Measurements from ENCODE around the gene GOLGA6L22.
"Not testable (repeated sequence)": the region's sequence is repeated elsewhere in the genome, so short reads cannot be mapped to it uniquely, and the experiment has no call there.

GOLGA6L22 gene, protein sequence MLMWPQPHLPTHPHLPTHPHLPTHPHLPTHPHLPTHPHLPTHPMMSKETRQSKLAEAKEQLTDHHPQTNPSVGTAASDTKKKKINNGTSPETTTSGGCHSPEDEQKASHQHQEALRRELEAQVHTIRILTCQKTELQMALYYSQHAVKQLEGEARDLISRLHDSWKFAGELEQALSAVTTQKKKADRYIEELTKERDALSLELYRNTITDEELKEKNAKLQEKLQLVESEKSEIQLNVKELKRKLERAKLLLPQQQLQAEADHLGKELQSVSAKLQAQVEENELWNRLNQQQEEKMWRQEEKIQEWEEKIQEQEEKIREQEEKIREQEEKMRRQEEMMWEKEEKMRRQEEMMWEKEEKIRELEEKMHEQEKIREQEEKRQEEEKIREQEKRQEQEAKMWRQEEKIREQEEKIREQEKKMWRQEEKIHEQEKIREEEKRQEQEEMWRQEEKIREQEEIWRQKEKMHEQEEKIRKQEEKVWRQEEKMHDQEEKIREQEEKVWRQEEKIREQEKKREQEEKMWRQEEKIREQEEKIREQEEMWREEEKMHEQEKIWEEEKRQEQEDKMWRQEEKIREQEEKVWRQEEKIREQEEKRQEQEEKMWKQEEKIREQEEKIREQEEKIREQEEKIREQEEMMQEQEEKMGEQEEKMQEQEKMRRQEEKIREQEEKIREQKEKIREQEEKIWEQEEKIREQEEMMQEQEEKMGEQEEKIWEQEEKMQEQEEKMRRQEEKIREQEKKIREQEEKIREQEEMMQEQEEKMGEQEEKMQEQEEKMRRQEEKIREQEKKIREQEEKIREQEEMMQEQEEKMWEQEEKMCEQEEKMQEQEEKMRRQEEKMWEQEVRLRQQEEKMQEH

DNA sequence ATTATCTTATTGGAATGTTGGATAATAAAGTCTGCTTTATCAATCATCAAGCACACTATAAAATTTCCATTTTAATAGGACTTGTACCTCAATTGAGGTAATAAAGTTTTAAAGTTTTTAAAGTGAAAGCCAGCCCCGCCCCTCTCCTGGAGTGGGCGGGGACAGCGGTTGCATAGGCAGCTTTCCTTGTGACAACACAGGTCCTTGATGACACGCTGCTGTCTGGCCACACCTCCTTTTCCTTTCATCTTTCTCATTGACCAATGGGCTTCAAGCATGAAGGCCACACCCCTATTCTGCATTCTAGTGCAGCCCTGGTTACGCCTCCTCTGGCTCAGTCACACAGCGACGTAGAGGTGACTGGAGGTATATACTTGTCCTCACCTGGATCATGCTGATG, at the start of gene GOLGA6L22:
Gene GOLGA6L22, plus strand, starts transcription at position 301 of the 400 bp plus-strand sequence. Its CDS starts 91 bp downstream, at position 392.
- not testable (repeated sequence) for H3K9me3 ChIP-seq (ENCODE audit: control insufficient read depth in 2 of 2, low read length in 2 of 2); H3K27ac ChIP-seq (ENCODE audit: low read depth in 2 of 2, low read length in 2 of 2); H3K4me1 ChIP-seq (ENCODE audit: control insufficient read depth in 2 of 2, insufficient read depth in 2 of 2, low read length in 2 of 2); H3K9ac ChIP-seq (ENCODE audit: low read depth in 1 of 2, low read length in 2 of 2); H3K27me3 ChIP-seq (ENCODE audit: control insufficient read depth in 2 of 2, insufficient read depth in 2 of 2, low read length in 2 of 2); H3K36me3 ChIP-seq (ENCODE audit: control insufficient read depth in 2 of 2, insufficient read depth in 2 of 2, low read length in 2 of 2); H3K4me3 ChIP-seq (ENCODE audit: low read length in 2 of 2)

DNA sequence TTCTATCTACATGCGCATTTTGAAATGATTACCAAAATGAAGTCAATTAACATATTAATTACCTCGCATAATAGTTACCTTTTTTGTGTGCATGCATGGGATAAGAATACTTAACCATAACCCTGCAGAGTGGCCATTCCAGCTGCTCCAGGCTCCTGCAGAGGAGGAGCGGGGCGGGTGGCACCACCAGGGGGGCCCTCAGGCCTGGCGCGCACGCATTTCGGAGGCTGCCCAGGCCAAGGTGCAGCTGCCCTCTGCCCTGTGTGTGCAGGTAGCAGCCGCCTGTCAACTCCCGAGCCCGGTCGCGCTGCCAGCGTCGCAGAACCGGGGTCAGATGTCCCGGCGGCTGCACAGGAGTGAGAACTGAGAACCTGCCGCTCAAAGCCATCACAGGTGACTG, 41.4 kb upstream of the GOLGA6L22 start:
- not testable (repeated sequence) for H3K4me3 ChIP-seq (ENCODE audit: low read length in 2 of 2); H3K27ac ChIP-seq (ENCODE audit: low read depth in 2 of 2, low read length in 2 of 2); H3K27me3 ChIP-seq (ENCODE audit: control insufficient read depth in 2 of 2, insufficient read depth in 2 of 2, low read length in 2 of 2); H3K9me3 ChIP-seq (ENCODE audit: control insufficient read depth in 2 of 2, low read length in 2 of 2); H3K4me1 ChIP-seq (ENCODE audit: control insufficient read depth in 2 of 2, insufficient read depth in 2 of 2, low read length in 2 of 2); H3K36me3 ChIP-seq (ENCODE audit: control insufficient read depth in 2 of 2, insufficient read depth in 2 of 2, low read length in 2 of 2); H3K9ac ChIP-seq (ENCODE audit: low read depth in 1 of 2, low read length in 2 of 2)

DNA sequence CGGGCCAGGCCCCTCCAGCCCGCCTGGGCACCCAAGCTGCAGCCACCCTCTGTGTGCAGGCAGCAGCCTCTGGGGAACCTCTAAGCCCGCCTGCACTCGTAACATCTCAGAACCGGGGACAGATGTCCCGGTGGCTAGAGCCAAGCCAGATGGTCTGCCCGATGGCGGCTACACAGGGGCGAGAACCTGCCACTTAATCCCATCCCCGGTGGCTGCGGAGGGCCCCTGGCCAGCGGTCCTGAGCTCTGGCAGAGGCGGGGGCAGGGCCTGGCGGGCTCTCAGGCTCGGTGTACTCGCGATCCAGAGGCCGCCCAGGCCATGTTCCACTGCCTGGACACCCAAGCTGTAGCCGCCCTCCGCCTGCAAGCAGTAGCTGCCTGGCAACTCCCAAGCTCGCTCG, 40.9 kb upstream of the GOLGA6L22 start:
- not testable (repeated sequence) for H3K4me3 ChIP-seq (ENCODE audit: low read length in 2 of 2); H3K36me3 ChIP-seq (ENCODE audit: control insufficient read depth in 2 of 2, insufficient read depth in 2 of 2, low read length in 2 of 2); H3K27ac ChIP-seq (ENCODE audit: low read depth in 2 of 2, low read length in 2 of 2); H3K27me3 ChIP-seq (ENCODE audit: control insufficient read depth in 2 of 2, insufficient read depth in 2 of 2, low read length in 2 of 2); H3K9ac ChIP-seq (ENCODE audit: low read depth in 1 of 2, low read length in 2 of 2); H3K9me3 ChIP-seq (ENCODE audit: control insufficient read depth in 2 of 2, low read length in 2 of 2); H3K4me1 ChIP-seq (ENCODE audit: control insufficient read depth in 2 of 2, insufficient read depth in 2 of 2, low read length in 2 of 2)

DNA sequence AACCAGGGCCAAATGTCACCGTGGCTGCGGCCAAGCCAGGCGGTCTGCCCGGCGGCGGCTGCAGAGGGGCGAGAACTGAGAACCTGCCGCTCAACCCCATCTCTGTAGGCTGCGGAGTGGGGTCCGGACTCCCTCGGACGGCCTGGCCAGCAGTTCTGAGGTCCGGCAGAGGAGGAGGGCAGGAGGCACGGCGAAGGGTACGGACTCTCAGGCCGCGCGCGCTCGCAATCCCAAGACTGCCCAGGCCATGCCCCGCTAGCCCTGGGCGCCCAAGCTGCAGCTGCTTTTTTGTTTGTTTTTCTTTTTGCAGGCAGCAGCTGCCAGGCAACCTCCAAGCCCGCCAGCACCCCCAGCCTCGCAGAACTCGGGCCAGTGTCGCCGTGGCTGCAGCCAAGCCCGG, 40.5 kb upstream of the GOLGA6L22 start:
- not testable (repeated sequence) for H3K27ac ChIP-seq (ENCODE audit: low read depth in 2 of 2, low read length in 2 of 2); H3K4me1 ChIP-seq (ENCODE audit: control insufficient read depth in 2 of 2, insufficient read depth in 2 of 2, low read length in 2 of 2); H3K9ac ChIP-seq (ENCODE audit: low read depth in 1 of 2, low read length in 2 of 2); H3K4me3 ChIP-seq (ENCODE audit: low read length in 2 of 2); H3K27me3 ChIP-seq (ENCODE audit: control insufficient read depth in 2 of 2, insufficient read depth in 2 of 2, low read length in 2 of 2); H3K36me3 ChIP-seq (ENCODE audit: control insufficient read depth in 2 of 2, insufficient read depth in 2 of 2, low read length in 2 of 2); H3K9me3 ChIP-seq (ENCODE audit: control insufficient read depth in 2 of 2, low read length in 2 of 2)

DNA sequence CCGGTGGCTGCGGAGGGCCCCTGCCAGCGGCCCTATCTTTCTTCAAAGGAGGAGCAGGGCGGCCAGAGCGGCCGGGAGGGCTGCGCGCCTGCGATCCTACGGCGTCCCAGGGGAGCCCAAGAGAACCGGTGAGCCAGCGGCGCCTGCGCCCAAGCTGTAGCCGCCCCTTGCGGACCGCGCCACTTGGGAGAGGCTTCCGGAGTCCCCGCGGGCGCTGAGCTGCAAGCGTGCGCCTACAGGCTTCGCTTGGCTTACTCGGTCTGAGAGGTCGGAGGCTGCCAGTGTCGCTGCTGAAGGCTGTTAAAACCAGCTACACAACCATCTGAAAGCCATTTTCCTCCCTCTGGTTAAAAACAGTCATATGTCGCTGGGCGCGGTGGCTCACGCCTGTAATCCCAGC, 40.0 kb upstream of the GOLGA6L22 start:
- not testable (repeated sequence) for H3K4me3 ChIP-seq (ENCODE audit: low read length in 2 of 2)

DNA sequence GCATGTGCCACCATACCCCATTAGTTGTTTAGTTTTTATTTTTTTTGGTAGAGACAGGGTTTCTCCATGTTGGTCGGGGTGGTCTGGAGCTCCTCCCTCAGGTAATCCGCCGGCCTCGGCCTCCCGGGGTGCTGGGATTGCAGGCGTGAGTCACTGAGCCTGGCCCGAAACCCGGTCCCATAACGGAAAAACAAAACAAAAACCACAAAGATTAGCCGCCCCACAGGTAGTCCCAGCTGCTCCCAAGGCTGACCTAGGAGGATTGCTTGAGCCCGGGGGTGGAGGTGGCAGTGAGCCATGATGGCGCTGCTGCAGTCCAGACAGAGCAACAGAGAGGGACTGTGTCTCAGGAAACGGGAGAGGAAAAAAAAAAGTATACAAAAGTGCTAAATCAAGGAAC, 38.4 kb upstream of the GOLGA6L22 start:
- not testable (repeated sequence) for H3K27ac ChIP-seq (ENCODE audit: low read depth in 2 of 2, low read length in 2 of 2); H3K9ac ChIP-seq (ENCODE audit: low read depth in 1 of 2, low read length in 2 of 2); H3K4me3 ChIP-seq (ENCODE audit: low read length in 2 of 2); H3K36me3 ChIP-seq (ENCODE audit: control insufficient read depth in 2 of 2, insufficient read depth in 2 of 2, low read length in 2 of 2); H3K4me1 ChIP-seq (ENCODE audit: control insufficient read depth in 2 of 2, insufficient read depth in 2 of 2, low read length in 2 of 2); H3K27me3 ChIP-seq (ENCODE audit: control insufficient read depth in 2 of 2, insufficient read depth in 2 of 2, low read length in 2 of 2); H3K9me3 ChIP-seq (ENCODE audit: control insufficient read depth in 2 of 2, low read length in 2 of 2)

More for the DNA sequence above, 40.0 kb upstream of the GOLGA6L22 start:
- not testable (repeated sequence) for H3K36me3 ChIP-seq (ENCODE audit: control insufficient read depth in 2 of 2, insufficient read depth in 2 of 2, low read length in 2 of 2); H3K27ac ChIP-seq (ENCODE audit: low read depth in 2 of 2, low read length in 2 of 2); H3K9me3 ChIP-seq (ENCODE audit: control insufficient read depth in 2 of 2, low read length in 2 of 2); H3K27me3 ChIP-seq (ENCODE audit: control insufficient read depth in 2 of 2, insufficient read depth in 2 of 2, low read length in 2 of 2); H3K4me1 ChIP-seq (ENCODE audit: control insufficient read depth in 2 of 2, insufficient read depth in 2 of 2, low read length in 2 of 2); H3K9ac ChIP-seq (ENCODE audit: low read depth in 1 of 2, low read length in 2 of 2)

DNA sequence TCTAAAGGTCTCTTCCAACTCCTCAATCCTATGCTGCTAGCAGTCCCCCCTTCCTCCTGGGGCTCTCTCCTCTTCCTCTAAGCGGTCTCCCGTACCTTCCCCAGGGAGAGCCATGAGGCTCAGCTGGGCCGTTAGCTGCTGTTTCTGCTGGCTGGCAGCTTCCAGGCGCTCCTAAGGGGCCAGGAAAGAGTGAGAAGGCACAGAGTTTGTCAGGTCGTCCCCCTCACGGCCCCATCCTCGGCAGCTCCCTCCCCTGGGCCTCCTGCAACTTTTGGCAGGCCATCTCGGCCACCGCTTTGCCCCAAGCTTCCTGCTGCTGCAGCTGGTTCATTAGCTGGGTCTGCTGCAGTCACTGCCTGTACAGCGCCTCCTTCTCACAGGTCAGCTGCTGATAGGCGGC, 29.3 kb upstream of the GOLGA6L22 start:
- H3K9ac ChIP-seq (ENCODE audit: low read depth in 1 of 2, low read length in 2 of 2); H3K9me3 ChIP-seq (ENCODE audit: control insufficient read depth in 2 of 2, low read length in 2 of 2); H3K27ac ChIP-seq (ENCODE audit: low read depth in 2 of 2, low read length in 2 of 2); H3K4me1 ChIP-seq (ENCODE audit: control insufficient read depth in 2 of 2, insufficient read depth in 2 of 2, low read length in 2 of 2); H3K36me3 ChIP-seq (ENCODE audit: control insufficient read depth in 2 of 2, insufficient read depth in 2 of 2, low read length in 2 of 2); H3K4me3 ChIP-seq (ENCODE audit: low read length in 2 of 2); H3K27me3 ChIP-seq (ENCODE audit: control insufficient read depth in 2 of 2, insufficient read depth in 2 of 2, low read length in 2 of 2): not testable (repeated sequence)

DNA sequence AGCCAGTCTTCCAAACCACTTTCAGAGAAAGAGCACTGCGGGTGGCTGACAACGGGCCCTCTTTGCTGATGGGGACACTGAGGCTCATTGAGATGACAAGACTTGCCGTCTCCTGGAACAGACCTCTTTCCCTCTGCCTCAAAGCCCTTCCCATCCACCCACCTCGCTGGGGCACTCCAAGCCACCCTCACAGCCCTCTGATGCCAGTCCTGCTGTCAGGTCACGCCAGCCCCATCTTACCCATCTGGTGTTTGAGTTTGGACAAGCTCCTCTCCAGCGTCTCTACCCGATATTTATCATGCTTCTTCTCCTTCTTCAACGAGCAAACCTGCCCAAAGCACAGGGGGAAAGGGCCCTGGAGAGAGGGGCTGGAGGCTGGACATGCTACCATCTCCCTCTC, 27.0 kb upstream of the GOLGA6L22 start:
- not testable (repeated sequence) for H3K9ac ChIP-seq (ENCODE audit: low read depth in 1 of 2, low read length in 2 of 2); H3K36me3 ChIP-seq (ENCODE audit: control insufficient read depth in 2 of 2, insufficient read depth in 2 of 2, low read length in 2 of 2); H3K27me3 ChIP-seq (ENCODE audit: control insufficient read depth in 2 of 2, insufficient read depth in 2 of 2, low read length in 2 of 2); H3K27ac ChIP-seq (ENCODE audit: low read depth in 2 of 2, low read length in 2 of 2); H3K9me3 ChIP-seq (ENCODE audit: control insufficient read depth in 2 of 2, low read length in 2 of 2); H3K4me3 ChIP-seq (ENCODE audit: low read length in 2 of 2); H3K4me1 ChIP-seq (ENCODE audit: control insufficient read depth in 2 of 2, insufficient read depth in 2 of 2, low read length in 2 of 2)

DNA sequence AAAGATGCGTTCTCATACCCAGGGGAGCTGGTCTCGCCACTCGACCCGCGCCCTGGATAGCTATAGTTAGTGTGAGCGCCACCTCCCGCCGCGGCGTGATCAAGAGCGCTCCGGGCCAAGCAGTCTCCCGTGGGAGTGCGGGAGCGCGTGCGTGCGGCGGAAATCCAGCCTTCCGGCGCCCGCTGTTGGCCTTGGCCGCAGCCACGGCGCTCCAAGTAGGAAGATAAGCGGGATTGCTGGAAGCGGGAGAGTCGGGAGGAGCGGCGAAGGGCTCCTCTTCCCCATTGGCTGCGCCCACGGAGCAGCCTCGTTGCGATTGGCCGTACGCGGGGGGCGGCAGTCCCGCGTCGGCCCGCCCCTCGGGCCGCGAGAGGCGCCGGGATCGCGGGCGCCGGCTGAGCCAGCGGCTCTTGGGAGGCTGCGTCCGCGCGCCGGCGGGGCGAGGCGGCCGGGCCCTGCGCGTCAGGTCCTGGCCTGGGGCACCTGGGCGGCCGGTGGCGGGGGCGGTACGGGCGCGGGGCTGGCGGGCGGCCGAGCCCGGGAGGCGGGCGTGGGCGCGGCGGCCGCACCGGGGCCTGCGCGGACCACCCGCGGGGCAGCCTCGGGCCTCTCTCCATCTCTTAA, 35.9 kb downstream of the GOLGA6L22 start:
- H3K9ac ChIP-seq (ENCODE audit: low read depth in 1 of 2, low read length in 2 of 2); H3K4me1 ChIP-seq (ENCODE audit: control insufficient read depth in 2 of 2, insufficient read depth in 2 of 2, low read length in 2 of 2); H3K36me3 ChIP-seq (ENCODE audit: control insufficient read depth in 2 of 2, insufficient read depth in 2 of 2, low read length in 2 of 2); H3K27ac ChIP-seq (ENCODE audit: low read depth in 2 of 2, low read length in 2 of 2); H3K9me3 ChIP-seq (ENCODE audit: control insufficient read depth in 2 of 2, low read length in 2 of 2); H3K27me3 ChIP-seq (ENCODE audit: control insufficient read depth in 2 of 2, insufficient read depth in 2 of 2, low read length in 2 of 2): not testable (repeated sequence)
- H3K4me3 ChIP-seq (ENCODE audit: low read length in 2 of 2), result peak overlapping the region in 1 of 2 donors; percentile 20

DNA sequence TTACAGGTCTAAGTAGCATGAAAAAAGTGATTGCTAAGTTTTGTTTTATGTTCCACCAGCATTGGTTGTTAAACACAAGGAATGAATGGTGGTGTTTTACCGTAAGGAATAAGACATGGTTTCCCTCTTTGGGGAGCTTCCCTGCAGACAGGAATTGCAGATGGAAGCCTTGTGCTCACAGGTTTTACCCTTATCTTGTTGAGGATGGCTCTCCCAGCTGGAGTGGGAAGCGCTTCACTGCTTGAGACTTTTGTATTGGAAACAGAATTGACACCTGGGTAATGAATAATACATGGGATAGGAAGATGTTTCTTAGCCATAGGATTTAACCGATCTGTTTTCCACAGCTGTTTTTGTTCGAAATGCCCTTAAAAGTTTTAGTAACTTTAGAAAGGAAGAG, 38.5 kb downstream of the GOLGA6L22 start:
- H3K9me3 ChIP-seq (ENCODE audit: control insufficient read depth in 2 of 2, low read length in 2 of 2), result not testable (repeated sequence)

More for the DNA sequence above, 38.5 kb downstream of the GOLGA6L22 start:
- H3K4me1 ChIP-seq (ENCODE audit: control insufficient read depth in 2 of 2, insufficient read depth in 2 of 2, low read length in 2 of 2); H3K4me3 ChIP-seq (ENCODE audit: low read length in 2 of 2); H3K36me3 ChIP-seq (ENCODE audit: control insufficient read depth in 2 of 2, insufficient read depth in 2 of 2, low read length in 2 of 2); H3K27ac ChIP-seq (ENCODE audit: low read depth in 2 of 2, low read length in 2 of 2); H3K9ac ChIP-seq (ENCODE audit: low read depth in 1 of 2, low read length in 2 of 2); H3K27me3 ChIP-seq (ENCODE audit: control insufficient read depth in 2 of 2, insufficient read depth in 2 of 2, low read length in 2 of 2): not testable (repeated sequence)

All from mucosa of rectum (tissue), 2 donors.